Endothelial cell of umbilical vein (primary cell): ENCODE measurements around the gene PKD2. TPM values are rescaled to one million over a fixed set of nuclear protein-coding genes. Genes with fewer than 3 reads are reported as not detected.

Experiments
- BruUV-seq: library from RNA; stranded (reverse); fragments of 400-500 nt; replicated peaks from 2 replicates; lab custom pipeline; 2021; lab: Mats Ljungman, UMichigan
- CTCF ChIA-PET: fragments of 300-600, 350-600 bp; sonication (Branson Sonifier 250); formaldehyde crosslinking; loops from one replicate; lab custom pipeline; 2021; ENCODE audit warnings: antibody characterized with exemption, inconsistent platforms; lab: Charles Lee
- POLR2A ChIA-PET: fragments of 300-600, 350-600 bp; sonication (Branson Sonifier 250); formaldehyde crosslinking; loops from one replicate; lab custom pipeline; 2021; ENCODE audit warnings: antibody characterized with exemption, inconsistent platforms; lab: Charles Lee
- DNase-seq: peaks from one replicate; pipeline ENCODE4 v3.0.0-alpha.2; 2011; ENCODE audit warnings: low read depth, low spot score
- FAIRE-seq: peaks from 2 replicates; lab custom pipeline; 2011; peaks lifted over from hg19 to GRCh38; lab: Jason Lieb, UNC
- H2AFZ ChIP-seq: 2 replicates; pipeline ENCODE4 v1.6.0; 2012; ENCODE audit warnings: low read depth, low read length, control low read depth, inconsistent platforms
- H3K27ac ChIP-seq: 2 replicates; pipeline ENCODE4 v1.5.1; 2011; ENCODE audit warnings: low read depth, mild to moderate bottlenecking, control low read depth, low read length, moderate library complexity; ENCODE audit not compliant: insufficient read depth
- H3K27me3 ChIP-seq, 2 experiments: 2 replicates each; pipeline versions ENCODE4 v1.6.0 to v1.6.1; 2011; ENCODE audit warnings: low read length in 2 of 2, mixed read lengths in 1 of 2; ENCODE audit not compliant: control insufficient read depth in 2 of 2, insufficient read depth in 2 of 2
- H3K36me3 ChIP-seq, 2 experiments: 2 replicates in 1 of 2; 3 replicates in 1 of 2; pipeline ENCODE4 v1.5.1; 2011; ENCODE audit warnings: low read length in 2 of 2, mild to moderate bottlenecking in 1 of 2, moderate library complexity in 1 of 2; ENCODE audit not compliant: control insufficient read depth in 2 of 2, insufficient read depth in 2 of 2; ENCODE audit errors: extremely low read depth in 1 of 2
- H3K4me1 ChIP-seq: 3 replicates; pipeline ENCODE4 v1.5.1; 2011; ENCODE audit warnings: mild to moderate bottlenecking, low read length; ENCODE audit not compliant: control insufficient read depth, insufficient read depth; ENCODE audit errors: extremely low read depth
- H3K4me2 ChIP-seq: 2 replicates; pipeline ENCODE4 v1.6.1; 2011; ENCODE audit warnings: low read length, control low read depth, mixed read lengths; ENCODE audit not compliant: insufficient read depth
- H3K4me3 ChIP-seq, 3 experiments: fragments of 200-600 bp in 1 of 3; sonication (generic), shearing (Covaris generic) in 1 of 3; replicated peaks in 1 of 3; 2 replicates each; pipeline ENCODE4 v1.5.1; 2011 to 2016; ENCODE audit warnings: control low read depth in 3 of 3, low read length in 3 of 3, mild to moderate bottlenecking in 2 of 3, inconsistent platforms in 1 of 3, low read depth in 1 of 3, moderate library complexity in 1 of 3; ENCODE audit not compliant: insufficient read depth in 1 of 3
- H3K79me2 ChIP-seq: 2 replicates; pipeline ENCODE4 v1.6.0; 2012; ENCODE audit warnings: low read length, inconsistent platforms; ENCODE audit not compliant: control insufficient read depth, insufficient read depth
- H3K9ac ChIP-seq: replicated peaks from 2 replicates; pipeline ENCODE3; 2011; ENCODE audit warnings: low read length, control low read depth; ENCODE audit not compliant: insufficient read depth; ENCODE audit errors: extremely low read depth
- H3K9me1 ChIP-seq: replicated peaks from 3 replicates; pipeline ENCODE4 v1.6.0; 2011; ENCODE audit warnings: mild to moderate bottlenecking, low read length; ENCODE audit not compliant: control insufficient read depth, insufficient read depth; ENCODE audit errors: extremely low read depth
- H3K9me3 ChIP-seq: replicated peaks from 2 replicates; pipeline ENCODE4 v1.5.1; 2012; ENCODE audit warnings: low read length, inconsistent platforms; ENCODE audit not compliant: control insufficient read depth, insufficient read depth
- H4K20me1 ChIP-seq: replicated peaks from 2 replicates; pipeline ENCODE3; 2011; ENCODE audit warnings: mild to moderate bottlenecking, low read length; ENCODE audit not compliant: control insufficient read depth, insufficient read depth; ENCODE audit errors: extremely low read depth
- CTCF ChIP-seq, 2 donors: IDR thresholded peaks; 1 replicate in 1 of 2; 2 replicates in 1 of 2; pipeline ENCODE4 v1.5.1; 2011; ENCODE audit warnings: low read length in 2 of 2, mild to moderate bottlenecking in 2 of 2, moderate library complexity in 2 of 2, control low read depth in 1 of 2, inconsistent platforms in 1 of 2, low read depth in 1 of 2; ENCODE audit not compliant: insufficient read depth in 1 of 2; ENCODE audit errors: extremely low read depth in 1 of 2
- EZH2 ChIP-seq: IDR thresholded peaks from 2 replicates; pipeline ENCODE4 v1.6.1; 2012; ENCODE audit warnings: borderline replicate concordance, low read depth, mild to moderate bottlenecking, moderate library complexity, low read length, inconsistent platforms; ENCODE audit not compliant: severe bottlenecking
- FOS ChIP-seq: IDR thresholded peaks from 2 replicates; pipeline ENCODE4 v1.6.1; 2011; ENCODE audit warnings: mild to moderate bottlenecking, low read length, moderate library complexity, borderline replicate concordance; ENCODE audit not compliant: insufficient read depth
- GATA2 ChIP-seq: IDR thresholded peaks from 2 replicates; pipeline ENCODE4 v1.7.0; 2011; ENCODE audit warnings: low read depth, mild to moderate bottlenecking, moderate library complexity, mixed read lengths, low read length; ENCODE audit not compliant: insufficient read length, insufficient read depth
- JUN ChIP-seq: IDR thresholded peaks from 2 replicates; pipeline ENCODE4 v1.6.1; 2011; ENCODE audit warnings: borderline replicate concordance, low read depth; ENCODE audit not compliant: insufficient read length, insufficient read depth
- MAX ChIP-seq: IDR thresholded peaks from 2 replicates; pipeline ENCODE4 v1.6.1; 2011; ENCODE audit not compliant: insufficient read depth, insufficient read length
- MYC ChIP-seq: IDR thresholded peaks from one replicate; pipeline ENCODE4 v1.6.1; 2011; ENCODE audit warnings: mild to moderate bottlenecking, low read depth, low read length
- POLR2A ChIP-seq: IDR thresholded peaks from 2 replicates; pipeline ENCODE4 v1.6.1; 2012; ENCODE audit warnings: low read depth, mild to moderate bottlenecking, control low read depth, low read length
- POLR2AphosphoS5 ChIP-seq: IDR thresholded peaks from 2 replicates; pipeline ENCODE4 v1.6.1; 2012; ENCODE audit warnings: low read depth, mild to moderate bottlenecking, control low read depth, low read length, moderate library complexity; ENCODE audit not compliant: insufficient read depth
- dilution Hi-C: fragments of 300-500 bp; cut with MboI; formaldehyde crosslinking; loops from one replicate; pipeline ENCODE4 v1.15.0; 2019; ENCODE audit warnings: low sequenced_read_pairs; ENCODE audit not compliant: extremely low pct_ligation_motif_present
- intact Hi-C: fragments of 100-400 bp; cut with micrococcal nuclease; formaldehyde crosslinking; loops from one replicate; pipeline ENCODE4 v1.10.0; 2022
- polyA plus RNA-seq, 4 experiments: library from polyadenylated mRNA; depleted of rRNA in 3 of 4; stranded (reverse) in 3 of 4; unstranded in 1 of 4; fragments of >200 nt; gene quantifications; 2 replicates each; pipeline versions ENCODE4 v1.2.1 to v1.2.3, GENCODE V29; 2011 to 2012; ENCODE audit warnings: missing spikeins in 1 of 4
- total RNA-seq: library from RNA; stranded (reverse); gene quantifications from 2 replicates; pipeline ENCODE4 v1.2.3, GENCODE V29; 2021

The PKD2 gene
- total and polyA plus RNA-seq, 2 donors (not counting 3 experiments of a cell fraction or from before 2014, with no cell fraction given) = 23.1 to 27.0 TPM

GRCh38 chr4:88027611-88028608 lies 20.5 kb downstream of the PKD2 start:
- H3K36me3 ChIP-seq = peaks cover 2 to 3% of the 10 kb centered on the region in 2 experiments
- ChIA-PET CTCF (no interaction called here), POLR2A (no interaction called here)
- DNase-seq (peak; percentile 8), FAIRE-seq (no peak)
- H3K27me3 ChIP-seq = no peaks in the 10 kb centered on the region
- H3K27ac ChIP-seq = no peak overlapping the region
- intact Hi-C loops = no loop called here
- no peak overlapping the region for H2AFZ ChIP-seq
- dilution Hi-C loops = no loop called here
- no peak overlapping the region for H3K9ac ChIP-seq
- no peaks in the 10 kb centered on the region for H3K9me3 ChIP-seq
- H4K20me1 ChIP-seq = no peaks in the 10 kb centered on the region
- no peaks in the 10 kb centered on the region for H3K4me1 ChIP-seq
- H3K9me1 ChIP-seq = no peaks in the 10 kb centered on the region
- no peak overlapping the region for H3K4me2 ChIP-seq
- no peaks in the 10 kb centered on the region for H3K79me2 ChIP-seq
- no peak for TF ChIP-seq MAX
- no peak for TF ChIP-seq CTCF (IDR thresholded peaks at IDR 0.05; ENCODE audit: extremely low read depth in 1 of 2, insufficient read depth in 1 of 2, low read depth in 1 of 2, low read length in 2 of 2)
- no peak for TF ChIP-seq GATA2
- TF ChIP-seq JUN = no peak
- no peak for TF ChIP-seq FOS
- TF ChIP-seq MYC = no peak
- TF ChIP-seq POLR2AphosphoS5 = no peak
- no peak for TF ChIP-seq POLR2A
- no peak for TF ChIP-seq EZH2
- no TSS peak for BruUV-seq
- no peak overlapping the region for H3K4me3 ChIP-seq
